ENCODE results near the gene ACTN4. TPM values are rescaled to one million over a fixed set of nuclear protein-coding genes. Genes with fewer than 3 reads are reported as not detected.

Gene ACTN4
- total RNA-seq, 1 donor from 2014 or later = 454 TPM

GRCh38 chr19:38676023-38676877 lies 28.8 kb downstream of the ACTN4 start:
- no peak for TF ChIP-seq CTCF (IDR thresholded peaks at IDR 0.05)
- Histone ChIP-seq H3K27me3 (ENCODE audit: low read depth) (no peaks in the 10 kb centered on the region), H3K27ac (peak overlapping the region; percentile 73), H3K36me3 (peaks cover 14% of the 10 kb centered on the region), H3K9me3 (no peaks in the 10 kb centered on the region), H3K4me3 (no peak overlapping the region), H3K4me1 (peaks cover 81% of the 10 kb centered on the region)
- peak; percentile 18 to 35 for ATAC-seq
- intact Hi-C loops (cut with DNase I) = no loop called here
- no peak for DNase-seq

GRCh38 chr19:38676878-38677646 lies 29.6 kb downstream of the ACTN4 start:
- Histone ChIP-seq H3K27me3 (ENCODE audit: low read depth) (no peaks in the 10 kb centered on the region), H3K36me3 (peaks cover 14% of the 10 kb centered on the region), H3K27ac (peak overlapping the region; percentile 73), H3K4me3 (no peak overlapping the region), H3K9me3 (no peaks in the 10 kb centered on the region), H3K4me1 (peaks cover 81% of the 10 kb centered on the region)
- intact Hi-C loops (cut with DNase I) = no loop called here
- no peak for TF ChIP-seq CTCF (IDR thresholded peaks at IDR 0.05)
- DNase-seq (no peak), ATAC-seq (no peak)

- intact Hi-C loops (cut with DNase I) = no loop called here
- Histone ChIP-seq H3K27ac (peak overlapping the region; percentile 5), H3K9me3 (no peaks in the 10 kb centered on the region), H3K4me3 (no peak overlapping the region), H3K4me1 (peaks cover 93% of the 10 kb centered on the region), H3K36me3 (peaks cover 14% of the 10 kb centered on the region), H3K27me3 (ENCODE audit: low read depth) (no peaks in the 10 kb centered on the region)
- no peak for TF ChIP-seq CTCF (IDR thresholded peaks at IDR 0.05)
- ATAC-seq (no peak), DNase-seq (no peak)
Observed at GRCh38 chr19:38678217-38678890, 30.9 kb downstream of the ACTN4 start.

GRCh38 chr19:38678891-38679494 lies 31.5 kb downstream of the ACTN4 start:
- H3K4me1 ChIP-seq = peaks cover 96% of the 10 kb centered on the region
- intact Hi-C loops (cut with DNase I) = no loop called here
- no peak overlapping the region for H3K4me3 ChIP-seq
- no peaks in the 10 kb centered on the region for H3K9me3 ChIP-seq
- H3K36me3 ChIP-seq = peaks cover 14% of the 10 kb centered on the region
- ATAC-seq = no peak
- no peaks in the 10 kb centered on the region for H3K27me3 ChIP-seq (ENCODE audit: low read depth)
- no peak for DNase-seq
- H3K27ac ChIP-seq = peak overlapping the region; percentile 5
- no peak for TF ChIP-seq CTCF (IDR thresholded peaks at IDR 0.05)

- TF ChIP-seq CTCF (IDR thresholded peaks at IDR 0.05) = no peak
- Histone ChIP-seq H3K4me3 (no peak overlapping the region), H3K9me3 (no peaks in the 10 kb centered on the region), H3K36me3 (peaks cover 14% of the 10 kb centered on the region), H3K27me3 (ENCODE audit: low read depth) (no peaks in the 10 kb centered on the region), H3K4me1 (peaks cover 96% of the 10 kb centered on the region), H3K27ac (no peak overlapping the region)
- intact Hi-C loops (cut with DNase I) = no loop called here
- no peak for ATAC-seq
- DNase-seq = no peak
Observed at GRCh38 chr19:38679839-38680238, 32.4 kb downstream of the ACTN4 start.
